AG04449 (cell line): Measurements from ENCODE around the gene TGFBI.
A peak's percentile ranks its signal among the peaks of the same experiment; 100 is the strongest.

Experiments used
- CTCF ChIA-PET: fragments of 350-600 bp; formaldehyde crosslinking; extraction: SDS; loops from one replicate; lab custom pipeline; 2021; ENCODE audit warnings: antibody characterized with exemption; lab: Yijun Ruan, JAX
- POLR2A ChIA-PET: fragments of 400-600, 350-600 bp; formaldehyde crosslinking; extraction: SDS; loops from one replicate; lab custom pipeline; 2020; ENCODE audit warnings: antibody characterized with exemption, inconsistent platforms; lab: Yijun Ruan, JAX
- DNase-seq: peaks from one replicate; pipeline ENCODE4 v3.0.0-alpha.2; 2010; ENCODE audit warnings: low read depth, low spot score
- H3K4me3 ChIP-seq: 2 replicates; pipeline ENCODE4 v1.5.1; 2011; ENCODE audit warnings: low read depth, mild to moderate bottlenecking, control low read depth, low read length
- CTCF ChIP-seq: IDR thresholded peaks from one replicate; pipeline ENCODE4 v1.5.1; 2011; ENCODE audit warnings: mild to moderate bottlenecking, moderate library complexity, low read length, control low read depth, inconsistent platforms; ENCODE audit not compliant: insufficient read depth; ENCODE audit errors: missing control alignments

The TGFBI gene

GRCh38 chr5:136028782-136029742 is at the start of gene TGFBI:
TSS of gene TGFBI (plus strand) at chr5:136028988. CDS start at chr5:136029056, 68 bp downstream.
- POLR2A ChIA-PET = interaction anchor here (0.7 to 2.0 kb wide), 21 partner anchors 9 to 78 kb away, joined by 3 to 20 read pairs (median 5); no protein-coding TSS in a partner anchor
- no peak for DNase-seq
- peak within 1 kb of the TSS; percentile 82 for H3K4me3 ChIP-seq
- TF ChIP-seq CTCF = peak; percentile 26
- CTCF ChIA-PET = interaction anchor here (0.9 to 4.7 kb wide), 13 partner anchors 8 to 145 kb away, joined by 3 to 24 read pairs (median 3); no protein-coding TSS in a partner anchor

- POLR2A ChIA-PET = interaction anchor here (0.7 to 2.4 kb wide), 5 partner anchors 15 to 79 kb away, joined by 3 to 5 read pairs (median 4); partner anchors contain the start of gene TGFBI
- H3K4me3 ChIP-seq = no peak overlapping the region
- no peak for DNase-seq
- TF ChIP-seq CTCF = no peak
- CTCF ChIA-PET = interaction anchor here (2.1 kb wide), 1 partner anchor 9 kb away, joined by 12 read pairs; no protein-coding TSS in a partner anchor
Measured at GRCh38 chr5:135978993-135979392, 49.8 kb upstream of the TGFBI start.

GRCh38 chr5:135979510-135979909 is 49.3 kb upstream of the TGFBI start:
- no peak for DNase-seq
- ChIA-PET CTCF (interaction anchor here (1.7 to 2.1 kb wide), 2 partner anchors 10 to 15 kb away, joined by 5 to 6 read pairs; no protein-coding TSS in a partner anchor), POLR2A (interaction anchor here (0.7 to 2.4 kb wide), 5 partner anchors 15 to 78 kb away, joined by 3 to 5 read pairs (median 4); partner anchors contain the start of gene TGFBI)
- no peak for TF ChIP-seq CTCF
- H3K4me3 ChIP-seq = no peak overlapping the region

GRCh38 chr5:135980620-135981019 is 48.2 kb upstream of the TGFBI start:
- ChIA-PET POLR2A (interaction anchor here (2.4 kb wide), 1 partner anchor 77 kb away, joined by 5 read pairs; no protein-coding TSS in a partner anchor), CTCF (interaction anchor here (0.8 to 2.1 kb wide), 5 partner anchors 9 to 78 kb away, joined by 3 to 6 read pairs (median 5); no protein-coding TSS in a partner anchor)
- DNase-seq = no peak
- H3K4me3 ChIP-seq = no peak overlapping the region
- no peak for TF ChIP-seq CTCF

- no peak for DNase-seq
- H3K4me3 ChIP-seq = no peak overlapping the region
- ChIA-PET POLR2A (interaction anchor here (1.0 kb wide), 1 partner anchor 20 kb away, joined by 3 read pairs; no protein-coding TSS in a partner anchor), CTCF (interaction anchor here (1.3 kb wide), 1 partner anchor 21 kb away, joined by 5 read pairs; no protein-coding TSS in a partner anchor)
- TF ChIP-seq CTCF = no peak
Measured at GRCh38 chr5:135985951-135986350, 42.8 kb upstream of the TGFBI start.
